GM23338 (cell line): ENCODE measurements around the gene SETMAR. TPM values are rescaled to one million over a fixed set of nuclear protein-coding genes. Genes with fewer than 3 reads are reported as not detected.

Experiments used
- ATAC-seq: fragments of 200-7000 bp; cut with Tn5 transposase; 3 replicates; pipeline ENCODE4 v1.9.1; 2020
- DNase-seq: peaks from one replicate; pipeline ENCODE4 v3.0.0-alpha.2; 2015; ENCODE audit warnings: low spot score
- H2AFZ ChIP-seq: fragments of 200-600 bp; sonication (generic); 2 replicates; pipeline ENCODE4 v1.8.0; 2016; ENCODE audit warnings: antibody characterized with exemption, mild to moderate bottlenecking, moderate library complexity
- H3F3A ChIP-seq: fragments of 200-600 bp; sonication (generic); replicated peaks from 2 replicates; pipeline ENCODE4 v1.8.0; 2017; ENCODE audit warnings: antibody characterized with exemption, mixed run types, low read depth
- H3K27ac ChIP-seq: fragments of 200-600 bp; sonication (generic); 2 replicates; pipeline ENCODE4 v1.6.1; 2016; ENCODE audit warnings: low read depth
- H3K27me3 ChIP-seq: fragments of 200-600 bp; sonication (generic); 2 replicates; pipeline ENCODE4 v1.8.0; 2016; ENCODE audit warnings: mild to moderate bottlenecking, mixed run types, moderate library complexity; ENCODE audit not compliant: insufficient read depth
- H3K36me3 ChIP-seq: fragments of 200-600 bp; sonication (generic); 2 replicates; pipeline ENCODE4 v1.8.0; 2016; ENCODE audit warnings: mild to moderate bottlenecking; ENCODE audit not compliant: insufficient read depth
- H3K4me1 ChIP-seq: fragments of 200-600 bp; sonication (generic); 2 replicates; pipeline ENCODE4 v1.8.0; 2016; ENCODE audit warnings: mild to moderate bottlenecking, moderate library complexity; ENCODE audit not compliant: insufficient read depth
- H3K4me2 ChIP-seq: fragments of 200-600 bp; sonication (generic); 2 replicates; pipeline ENCODE4 v1.7.1; 2017; ENCODE audit warnings: mixed run types
- H3K4me3 ChIP-seq: fragments of 200-600 bp; sonication (generic); 2 replicates; pipeline ENCODE4 v1.6.1; 2016; ENCODE audit warnings: mixed run types
- H3K79me2 ChIP-seq: fragments of 200-600 bp; sonication (generic); replicated peaks from 2 replicates; pipeline ENCODE4 v1.8.0; 2017; ENCODE audit warnings: mild to moderate bottlenecking; ENCODE audit not compliant: insufficient read depth
- H3K9me2 ChIP-seq: fragments of 200-600 bp; sonication (generic); 2 replicates; pipeline ENCODE4 v1.8.0; 2017; ENCODE audit not compliant: insufficient read depth
- H4K20me1 ChIP-seq: fragments of 200-600 bp; sonication (generic); replicated peaks from 2 replicates; pipeline ENCODE4 v1.8.0; 2017; ENCODE audit warnings: mild to moderate bottlenecking; ENCODE audit not compliant: insufficient read depth
- H3K27ac Mint-ChIP-seq: 2 replicates; pipeline ENCODE4 v1.8.0; 2020; ENCODE audit warnings: inconsistent platforms, mild to moderate bottlenecking, moderate library complexity, mixed read lengths
- H3K27me3 Mint-ChIP-seq: 3 replicates; pipeline ENCODE4 v1.8.0; 2022; ENCODE audit warnings: low read depth, mild to moderate bottlenecking, moderate library complexity, mixed read lengths, inconsistent platforms; ENCODE audit not compliant: insufficient read depth, poor library complexity
- H3K36me3 Mint-ChIP-seq: 3 replicates; pipeline ENCODE4 v1.8.0; 2021; ENCODE audit warnings: low read depth, mild to moderate bottlenecking, inconsistent platforms, moderate library complexity, mixed read lengths
- H3K4me1 Mint-ChIP-seq: 3 replicates; pipeline ENCODE4 v1.8.0; 2020; ENCODE audit warnings: mild to moderate bottlenecking, inconsistent platforms, mixed read lengths
- H3K4me3 Mint-ChIP-seq: 3 replicates; pipeline ENCODE4 v1.8.0; 2021; ENCODE audit warnings: moderate library complexity, mild to moderate bottlenecking, inconsistent platforms, mixed read lengths
- H3K9me3 Mint-ChIP-seq: 3 replicates; pipeline ENCODE4 v1.8.0; 2020; ENCODE audit warnings: moderate library complexity, mild to moderate bottlenecking, inconsistent platforms, mixed read lengths
- CREB1 ChIP-seq: fragments of 250-450 bp; sonication (Bioruptor Pico); IDR thresholded peaks from 2 replicates; pipeline ENCODE4 v1.5.0; 2020; ENCODE audit warnings: low read depth, mild to moderate bottlenecking, moderate library complexity
- CTCF ChIP-seq, 2 experiments: fragments of 200-600 bp in 1 of 2; sonication (generic) in 1 of 2; conservative IDR thresholded peaks; 2 replicates each; pipeline versions ENCODE4 v1.5.1 to v1.6.1; 2016 to 2017; ENCODE audit warnings: antibody characterized with exemption in 2 of 2, low read depth in 2 of 2, mild to moderate bottlenecking in 2 of 2, moderate library complexity in 1 of 2
- ETS1 ChIP-seq: IDR thresholded peaks from 2 replicates; pipeline ENCODE4 v1.6.1; 2016; ENCODE audit warnings: antibody characterized with exemption
- EZH2 ChIP-seq: fragments of 200-600 bp; sonication (generic); IDR thresholded peaks from one replicate; pipeline ENCODE4 v1.8.0; 2017; ENCODE audit warnings: antibody characterized with exemption, mild to moderate bottlenecking, low read depth; ENCODE audit not compliant: unreplicated experiment
- EZH2phosphoT487 ChIP-seq: fragments of 200-600 bp; sonication (generic); IDR thresholded peaks from one replicate; pipeline ENCODE4 v1.8.1; 2018; ENCODE audit warnings: antibody characterized with exemption; ENCODE audit not compliant: unreplicated experiment
- JUNB ChIP-seq: IDR thresholded peaks from one replicate; pipeline ENCODE4 v1.6.1; 2016; ENCODE audit warnings: antibody characterized with exemption; ENCODE audit not compliant: unreplicated experiment
- NANOG ChIP-seq: IDR thresholded peaks from 2 replicates; pipeline ENCODE4 v1.6.1; 2016; ENCODE audit warnings: antibody characterized with exemption, borderline replicate concordance
- POLR2AphosphoS5 ChIP-seq: IDR thresholded peaks from 2 replicates; pipeline ENCODE4 v1.6.1; 2016; ENCODE audit warnings: antibody characterized with exemption, low read depth
- REST ChIP-seq: IDR thresholded peaks from one replicate; pipeline ENCODE4 v1.6.1; 2018; ENCODE audit warnings: antibody characterized with exemption; ENCODE audit not compliant: unreplicated experiment
- STAT1 ChIP-seq: IDR thresholded peaks from one replicate; pipeline ENCODE4 v1.6.1; 2016; ENCODE audit warnings: antibody characterized with exemption; ENCODE audit not compliant: unreplicated experiment
- ZNF114 ChIP-seq: fragments of 250-450 bp; sonication (Bioruptor Pico); IDR thresholded peaks from 2 replicates; pipeline ENCODE4 v1.5.0; 2020; ENCODE audit warnings: mild to moderate bottlenecking, moderate library complexity
- ZNF331 ChIP-seq: fragments of 250-450 bp; sonication (Bioruptor Pico); IDR thresholded peaks from 2 replicates; pipeline ENCODE4 v1.5.0; 2020; ENCODE audit warnings: low read depth, mild to moderate bottlenecking, moderate library complexity
- ZNF462 ChIP-seq: fragments of 250-450 bp; sonication (Bioruptor Pico); IDR thresholded peaks from 2 replicates; pipeline ENCODE4 v1.5.0; 2020; ENCODE audit warnings: mild to moderate bottlenecking, moderate library complexity
- polyA plus RNA-seq: library from polyadenylated mRNA; unstranded; fragments of >200 nt; fragmentation: Nextera tagmentation; extraction: Ambion mirVana; gene quantifications from 2 replicates; pipeline ENCODE4 v1.2.1, GENCODE V29; 2016
- total RNA-seq: library from RNA; depleted of rRNA; stranded (reverse); fragments of >200 nt; shearing (Covaris generic); gene quantifications from 2 replicates; pipeline ENCODE4 v1.2.3, GENCODE V29; 2014

The SETMAR gene
- total and polyA plus RNA-seq, 2 experiments from 2014 or later: 11.2 to 19.8 TPM

DNA sequence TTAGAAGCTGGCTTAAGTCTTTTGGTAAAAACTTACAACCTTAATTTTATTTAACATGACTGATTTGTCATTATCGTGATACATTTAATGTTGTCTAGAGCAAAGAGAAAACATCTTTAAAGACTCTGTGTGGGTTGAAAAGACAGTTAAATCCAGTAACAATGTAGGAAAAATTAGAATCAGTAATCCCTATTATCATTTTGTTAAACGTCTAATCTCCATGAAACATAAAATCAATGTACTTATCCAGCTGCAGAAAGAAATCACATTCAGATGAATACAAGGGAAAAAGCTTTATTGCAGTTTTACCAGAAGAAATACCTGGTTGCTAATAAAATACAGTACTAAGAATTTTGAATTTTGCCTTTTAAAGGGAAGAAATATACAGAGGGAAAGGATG is 21.2 kb upstream of the SETMAR start:
- Histone ChIP-seq H3K9me2 (no peaks in the 10 kb centered on the region), H3K27me3 (no peaks in the 10 kb centered on the region), H3F3A (no peaks in the 10 kb centered on the region), H3K27ac (no peak overlapping the region), H3K4me1 (no peaks in the 10 kb centered on the region), H3K4me3 (no peak overlapping the region), H3K79me2 (no peaks in the 10 kb centered on the region), H3K36me3 (no peaks in the 10 kb centered on the region), H3K4me2 (no peak overlapping the region), H4K20me1 (no peaks in the 10 kb centered on the region), H2AFZ (no peak overlapping the region)
- ATAC-seq (no peak), DNase-seq (no peak)
- H3K4me1 Mint-ChIP-seq: peaks cover 2% of the 10 kb centered on the region; the same call in 1 of the 3 replicates
- no peaks in the 10 kb centered on the region for H3K36me3 Mint-ChIP-seq
- H3K4me3 Mint-ChIP-seq: no peak overlapping the region
- TF ChIP-seq EZH2phosphoT487 (no peak), CREB1 (CRISPR knock-in tag) (no peak), ZNF114 (CRISPR knock-in tag) (no peak), POLR2AphosphoS5 (no peak), EZH2 (no peak), NANOG (no peak), ZNF462 (CRISPR knock-in tag) (no peak), STAT1 (no peak), CTCF (conservative IDR thresholded peaks at IDR 0.05; ENCODE audit: low read depth in 2 of 2) (no peak), ETS1 (no peak), JUNB (no peak), REST (no peak), ZNF331 (CRISPR knock-in tag) (no peak)
- no peaks in the 10 kb centered on the region for H3K9me3 Mint-ChIP-seq
- H3K27me3 Mint-ChIP-seq: no peaks in the 10 kb centered on the region
- H3K27ac Mint-ChIP-seq: no peak overlapping the region
